Smooth muscle cell (in vitro differentiated cells): Measurements from ENCODE around the gene CACNB2. TPM values are rescaled to one million over a fixed set of nuclear protein-coding genes. Genes with fewer than 3 reads are reported as not detected.

Source experiments
- DNase-seq: peaks from one replicate; lab custom pipeline; 2025; ENCODE audit not compliant: unreplicated experiment; lab: John Stamatoyannopoulos, UW
- H2AFZ ChIP-seq: fragments of 200-600 bp; sonication (generic); 2 replicates; pipeline ENCODE4 v1.6.0; 2016; ENCODE audit warnings: antibody characterized with exemption, low read depth, mild to moderate bottlenecking
- H3F3A ChIP-seq: fragments of 200-600 bp; sonication (generic); 2 replicates; pipeline ENCODE4 v1.6.0; 2017; ENCODE audit warnings: antibody characterized with exemption, low read depth
- H3K27ac ChIP-seq: fragments of 200-600 bp; sonication (generic); 2 replicates; pipeline ENCODE4 v1.5.1; 2016; ENCODE audit warnings: low read depth, mild to moderate bottlenecking
- H3K27me3 ChIP-seq: fragments of 200-600 bp; sonication (generic); 2 replicates; pipeline ENCODE4 v1.6.1; 2016; ENCODE audit warnings: low read depth, mild to moderate bottlenecking
- H3K36me3 ChIP-seq: fragments of 200-600 bp; sonication (generic); 2 replicates; pipeline ENCODE4 v1.5.1; 2016; ENCODE audit warnings: low read depth
- H3K4me1 ChIP-seq: fragments of 200-600 bp; sonication (generic); 2 replicates; pipeline ENCODE4 v1.5.1; 2016; ENCODE audit warnings: low read depth
- H3K4me2 ChIP-seq: fragments of 200-600 bp; sonication (generic); 2 replicates; pipeline ENCODE4 v1.6.0; 2016; ENCODE audit warnings: mild to moderate bottlenecking
- H3K4me3 ChIP-seq: fragments of 200-600 bp; sonication (generic); 2 replicates; pipeline ENCODE4 v1.5.1; 2016; ENCODE audit warnings: mild to moderate bottlenecking
- H3K79me2 ChIP-seq: fragments of 200-600 bp; sonication (generic); 2 replicates; pipeline ENCODE4 v1.6.0; 2016; ENCODE audit warnings: low read depth, mild to moderate bottlenecking
- H3K9ac ChIP-seq: fragments of 200-600 bp; sonication (generic); 2 replicates; pipeline ENCODE4 v1.6.0; 2016; ENCODE audit warnings: low read depth
- H3K9me3 ChIP-seq: fragments of 200-600 bp; sonication (generic); replicated peaks from 2 replicates; pipeline ENCODE4 v1.5.1; 2016; ENCODE audit warnings: low read depth
- H4K20me1 ChIP-seq: fragments of 200-600 bp; sonication (generic); 2 replicates; pipeline ENCODE4 v1.6.0; 2016; ENCODE audit warnings: low read depth
- CTCF ChIP-seq: fragments of 200-600 bp; sonication (generic); IDR thresholded peaks from 2 replicates; pipeline ENCODE4 v1.5.1; 2017; ENCODE audit warnings: borderline replicate concordance, mild to moderate bottlenecking, antibody characterized with exemption; ENCODE audit not compliant: insufficient read depth, poor library complexity, severe bottlenecking
- WGBS: methylation state at CpG from one replicate; pipeline ENCODE4 v1.1.7; 2016; ENCODE audit warnings: low lambda C conversion rate; 5-methylcytosine and 5-hydroxymethylcytosine counted together
- polyA plus RNA-seq: library from polyadenylated mRNA; unstranded; fragments of >200 nt; fragmentation: Nextera tagmentation; extraction: Ambion mirVana; gene quantifications from 2 replicates; pipeline ENCODE4 v1.2.1, GENCODE V29; 2016
- total RNA-seq: library from RNA; depleted of rRNA; stranded (reverse); fragments of >200 nt; gene quantifications from 2 replicates; pipeline ENCODE4 v1.2.3, GENCODE V29; 2014

Gene CACNB2
- total and polyA plus RNA-seq, 2 experiments from 2014 or later, result 0.04 to 1.1 TPM

DNA sequence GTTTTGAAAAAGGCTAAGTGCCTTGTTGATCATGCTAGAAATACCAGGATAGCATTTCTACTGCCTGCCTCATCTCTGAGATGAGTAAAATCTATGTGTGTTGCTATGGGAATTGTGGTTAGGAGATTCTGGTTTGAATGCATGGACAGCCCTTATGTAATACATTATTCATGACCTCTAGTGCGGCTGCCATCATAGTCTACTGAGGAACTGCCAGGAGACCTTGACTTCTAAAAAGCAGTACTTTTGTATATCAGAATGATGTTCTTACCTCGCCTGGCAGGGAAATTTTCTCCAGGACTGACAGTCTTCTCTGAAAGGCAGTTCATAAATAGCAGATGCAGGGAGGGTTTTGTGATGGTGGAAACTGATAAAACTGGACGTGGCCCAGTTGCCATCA lies 262.6 kb downstream of the CACNB2 start:
- H3K36me3 ChIP-seq, result no peaks in the 10 kb centered on the region
- no peak overlapping the region for H3K27ac ChIP-seq
- H3K4me1 ChIP-seq, result no peaks in the 10 kb centered on the region
- H3K27me3 ChIP-seq, result peaks cover 33% of the 10 kb centered on the region
- H3K4me3 ChIP-seq, result no peak overlapping the region
- DNase-seq, result no peak
- no peak overlapping the region for H3K4me2 ChIP-seq
- H3K79me2 ChIP-seq, result no peaks in the 10 kb centered on the region
- H3F3A ChIP-seq, result no peaks in the 10 kb centered on the region
- H3K9me3 ChIP-seq, result no peaks in the 10 kb centered on the region
- no peak overlapping the region for H2AFZ ChIP-seq
- 83% methylated on average over 3 of the region's 3 CpGs for WGBS
- TF ChIP-seq CTCF, result no peak
- H3K9ac ChIP-seq, result no peak overlapping the region
- no peaks in the 10 kb centered on the region for H4K20me1 ChIP-seq

DNA sequence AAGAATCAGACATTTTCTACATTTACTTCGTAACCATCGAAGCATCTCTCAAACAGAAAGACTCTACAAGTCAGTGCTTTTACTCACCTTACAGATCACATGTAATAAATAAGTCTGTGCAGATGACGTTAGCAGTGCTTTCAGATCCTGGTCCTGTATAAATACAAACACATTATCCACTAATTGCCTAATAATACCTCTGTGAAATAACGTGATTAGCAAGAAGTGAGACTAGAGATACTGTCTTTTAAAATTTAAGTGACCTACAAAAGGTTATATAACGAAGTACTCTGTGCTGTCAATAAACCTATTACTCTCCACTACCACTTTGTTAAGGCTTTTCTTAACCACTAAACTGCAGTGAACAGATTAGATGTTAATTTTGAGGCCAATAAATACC lies 264.3 kb downstream of the CACNB2 start:
- no peaks in the 10 kb centered on the region for H3K79me2 ChIP-seq
- WGBS, result 70% methylated on average over 5 of the region's 5 CpGs
- H3K27ac ChIP-seq, result no peak overlapping the region
- no peak overlapping the region for H3K4me3 ChIP-seq
- H3K4me1 ChIP-seq, result no peaks in the 10 kb centered on the region
- DNase-seq, result no peak
- H3K36me3 ChIP-seq, result no peaks in the 10 kb centered on the region
- no peak overlapping the region for H2AFZ ChIP-seq
- no peaks in the 10 kb centered on the region for H3F3A ChIP-seq
- H4K20me1 ChIP-seq, result no peaks in the 10 kb centered on the region
- TF ChIP-seq CTCF, result no peak
- peaks cover 33% of the 10 kb centered on the region for H3K27me3 ChIP-seq
- no peak overlapping the region for H3K4me2 ChIP-seq
- no peaks in the 10 kb centered on the region for H3K9me3 ChIP-seq
- no peak overlapping the region for H3K9ac ChIP-seq

DNA sequence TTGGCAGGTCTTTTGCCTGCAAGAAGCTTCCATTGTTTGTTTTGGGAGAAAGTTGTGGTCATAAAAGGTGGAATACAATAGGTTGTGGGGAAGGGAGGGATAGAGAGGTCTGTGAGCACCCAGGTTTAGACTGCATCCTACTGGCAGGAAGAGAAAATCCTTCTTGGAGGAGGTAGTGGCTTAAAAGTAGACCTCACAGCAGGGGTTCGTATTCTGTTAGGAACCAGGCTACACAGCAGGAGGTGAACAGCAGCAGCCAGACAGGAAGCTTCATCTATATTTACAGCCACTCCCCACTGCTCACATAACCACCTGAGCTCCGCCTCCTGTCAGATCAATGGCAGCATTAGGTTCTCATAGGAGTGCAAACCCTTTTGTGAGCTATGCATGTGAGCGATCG lies 265.9 kb downstream of the CACNB2 start:
- no peak for TF ChIP-seq CTCF
- Histone ChIP-seq H3K79me2 (no peaks in the 10 kb centered on the region), H3K9ac (no peak overlapping the region), H3K4me1 (no peaks in the 10 kb centered on the region), H2AFZ (no peak overlapping the region), H3K4me3 (no peak overlapping the region), H3K27me3 (peaks cover 17% of the 10 kb centered on the region), H4K20me1 (no peaks in the 10 kb centered on the region), H3K9me3 (no peaks in the 10 kb centered on the region), H3K4me2 (no peak overlapping the region), H3K27ac (no peak overlapping the region), H3K36me3 (no peaks in the 10 kb centered on the region), H3F3A (no peaks in the 10 kb centered on the region)
- WGBS, result over 99% methylated on average over 4 of the region's 4 CpGs
- no peak for DNase-seq

- Histone ChIP-seq H3K9me3 (no peaks in the 10 kb centered on the region), H3K27ac (no peak overlapping the region), H4K20me1 (no peaks in the 10 kb centered on the region), H3F3A (no peaks in the 10 kb centered on the region), H3K4me2 (no peak overlapping the region), H3K79me2 (no peaks in the 10 kb centered on the region), H3K4me1 (no peaks in the 10 kb centered on the region), H3K4me3 (no peak overlapping the region), H2AFZ (no peak overlapping the region), H3K36me3 (no peaks in the 10 kb centered on the region), H3K27me3 (no peaks in the 10 kb centered on the region), H3K9ac (no peak overlapping the region)
- no peak for DNase-seq
- no peak for TF ChIP-seq CTCF
- 90% methylated on average over 4 of the region's 4 CpGs for WGBS
These were observed 269.6 kb downstream of the CACNB2 start for GRCh38 chr10:18409599-18410397.
